Measurements from ENCODE around the gene PIP4K2A.

Gene PIP4K2A

GRCh38 chr10:22573820-22574569 lies 140.4 kb downstream of the PIP4K2A start:
- no peak overlapping the region for H3K27ac ChIP-seq (ENCODE audit: low read depth, low read length)
- peaks cover 16% of the 10 kb centered on the region for H3K36me3 ChIP-seq (ENCODE audit: control insufficient read depth, insufficient read depth, low read length)
- H3K4me3 ChIP-seq (ENCODE audit: low read depth, low read length): no peak overlapping the region
- H3K27me3 ChIP-seq (ENCODE audit: control insufficient read depth, insufficient read depth, low read length): no peaks in the 10 kb centered on the region
- no peaks in the 10 kb centered on the region for H3K4me1 ChIP-seq (ENCODE audit: control insufficient read depth, insufficient read depth, low read length)
- no peak overlapping the region for H3K9ac ChIP-seq (ENCODE audit: low read length)
- H3K9me3 ChIP-seq (ENCODE audit: control insufficient read depth, insufficient read depth, low read depth, low read length): no peaks in the 10 kb centered on the region

GRCh38 chr10:22570733-22571430 lies 143.5 kb downstream of the PIP4K2A start:
- H3K36me3 ChIP-seq (ENCODE audit: control insufficient read depth, insufficient read depth, low read length): peaks cover 33% of the 10 kb centered on the region
- H3K27me3 ChIP-seq (ENCODE audit: control insufficient read depth, insufficient read depth, low read length): no peaks in the 10 kb centered on the region
- no peak overlapping the region for H3K27ac ChIP-seq (ENCODE audit: low read depth, low read length)
- H3K4me1 ChIP-seq (ENCODE audit: control insufficient read depth, insufficient read depth, low read length): no peaks in the 10 kb centered on the region
- H3K9ac ChIP-seq (ENCODE audit: low read length): no peak overlapping the region
- 0 out of 2 replicates have a peak, but pooled peaks cover 8% of the 10 kb centered on the region for H3K9me3 ChIP-seq (ENCODE audit: control insufficient read depth, insufficient read depth, low read depth, low read length)
- H3K4me3 ChIP-seq (ENCODE audit: low read depth, low read length): no peak overlapping the region

GRCh38 chr10:22570234-22570633 lies 144.1 kb downstream of the PIP4K2A start:
- Histone ChIP-seq H3K9me3 (ENCODE audit: control insufficient read depth, insufficient read depth, low read depth, low read length) (0 out of 2 replicates have a peak, but pooled peaks cover 8% of the 10 kb centered on the region), H3K4me3 (ENCODE audit: low read depth, low read length) (no peak overlapping the region), H3K4me1 (ENCODE audit: control insufficient read depth, insufficient read depth, low read length) (no peaks in the 10 kb centered on the region), H3K27me3 (ENCODE audit: control insufficient read depth, insufficient read depth, low read length) (no peaks in the 10 kb centered on the region), H3K36me3 (ENCODE audit: control insufficient read depth, insufficient read depth, low read length) (peaks cover 33% of the 10 kb centered on the region), H3K9ac (ENCODE audit: low read length) (no peak overlapping the region), H3K27ac (ENCODE audit: low read depth, low read length) (no peak overlapping the region)

DNA sequence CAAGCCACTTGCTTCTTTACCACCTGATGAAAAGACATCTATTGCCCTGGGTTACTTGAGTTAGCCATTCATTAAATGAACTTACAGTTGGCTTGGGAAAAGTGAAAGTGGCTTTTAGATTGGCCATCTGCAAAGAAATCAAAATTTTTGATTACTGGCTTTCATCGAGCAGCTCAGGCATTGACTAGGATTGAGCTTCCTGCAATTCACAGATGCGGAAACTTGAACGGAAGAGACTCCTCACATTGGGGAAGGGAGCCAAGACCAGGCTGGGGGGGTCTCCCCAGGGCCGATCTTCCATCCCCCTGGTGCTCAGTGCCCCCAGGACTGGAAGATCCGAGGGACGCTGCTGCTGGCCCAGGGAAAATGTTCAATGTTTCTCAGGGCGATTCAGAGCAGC lies 145.4 kb downstream of the PIP4K2A start:
- Histone ChIP-seq H3K27me3 (ENCODE audit: control insufficient read depth, insufficient read depth, low read length) (no peaks in the 10 kb centered on the region), H3K4me1 (ENCODE audit: control insufficient read depth, insufficient read depth, low read length) (no peaks in the 10 kb centered on the region), H3K9ac (ENCODE audit: low read length) (no peak overlapping the region), H3K36me3 (ENCODE audit: control insufficient read depth, insufficient read depth, low read length) (peaks cover 39% of the 10 kb centered on the region), H3K27ac (ENCODE audit: low read depth, low read length) (no peak overlapping the region), H3K4me3 (ENCODE audit: low read depth, low read length) (no peak overlapping the region), H3K9me3 (ENCODE audit: control insufficient read depth, insufficient read depth, low read depth, low read length) (0 out of 2 replicates have a peak, but pooled peaks cover 8% of the 10 kb centered on the region)

DNA sequence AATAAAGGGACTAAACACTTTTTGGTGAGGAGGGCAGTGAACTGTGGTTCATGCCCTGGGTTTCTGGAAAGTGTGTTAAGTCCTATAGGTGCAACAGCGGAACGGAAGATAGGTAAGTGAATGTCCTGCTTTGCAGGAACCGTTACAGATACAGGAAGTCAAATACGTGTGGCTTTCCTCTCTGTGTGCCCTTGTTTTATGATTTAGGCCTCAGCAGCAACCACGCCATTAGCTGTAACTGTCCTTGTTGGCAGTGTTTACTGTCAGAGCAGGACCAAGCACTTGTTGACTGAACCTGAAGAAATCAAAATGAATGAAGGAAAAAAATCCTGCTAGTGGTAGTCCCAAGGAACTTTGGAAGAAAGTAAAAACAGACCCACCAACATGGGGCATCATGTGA lies 150.3 kb downstream of the PIP4K2A start:
- Histone ChIP-seq H3K4me1 (ENCODE audit: control insufficient read depth, insufficient read depth, low read length) (no peaks in the 10 kb centered on the region; the same call in 1 of the 2 replicates), H3K9ac (ENCODE audit: low read length) (no peak overlapping the region), H3K36me3 (ENCODE audit: control insufficient read depth, insufficient read depth, low read length) (peaks cover 29% of the 10 kb centered on the region), H3K9me3 (ENCODE audit: control insufficient read depth, insufficient read depth, low read depth, low read length) (0 out of 2 replicates have a peak, but pooled peaks cover 8% of the 10 kb centered on the region), H3K4me3 (ENCODE audit: low read depth, low read length) (no peak overlapping the region), H3K27me3 (ENCODE audit: control insufficient read depth, insufficient read depth, low read length) (no peaks in the 10 kb centered on the region), H3K27ac (ENCODE audit: low read depth, low read length) (no peak overlapping the region)

DNA sequence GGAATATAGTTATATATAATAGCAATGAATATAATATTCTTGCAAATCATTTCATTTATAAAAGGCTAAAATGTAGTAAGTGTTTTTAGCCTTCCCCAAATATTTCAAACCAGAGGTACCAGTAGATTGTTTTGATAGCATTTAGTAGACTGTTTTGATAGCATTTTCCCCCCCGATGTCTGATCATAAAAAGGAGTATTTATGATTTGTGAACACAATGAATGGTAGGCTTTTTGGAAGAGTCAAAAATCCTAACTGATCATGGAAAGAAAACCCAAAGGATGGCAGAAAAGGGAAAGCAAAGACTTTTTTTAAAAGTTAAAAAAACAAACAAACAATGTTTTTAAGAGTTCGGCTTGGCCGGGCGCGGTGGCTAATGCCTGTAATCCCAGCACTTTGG lies 152.5 kb downstream of the PIP4K2A start:
- Histone ChIP-seq H3K36me3 (ENCODE audit: control insufficient read depth, insufficient read depth, low read length) (peaks cover 12% of the 10 kb centered on the region), H3K27ac (ENCODE audit: low read depth, low read length) (no peak overlapping the region), H3K9ac (ENCODE audit: low read length) (no peak overlapping the region), H3K27me3 (ENCODE audit: control insufficient read depth, insufficient read depth, low read length) (no peaks in the 10 kb centered on the region), H3K4me3 (ENCODE audit: low read depth, low read length) (no peak overlapping the region), H3K4me1 (ENCODE audit: control insufficient read depth, insufficient read depth, low read length) (no peaks in the 10 kb centered on the region; the same call in 1 of the 2 replicates), H3K9me3 (ENCODE audit: control insufficient read depth, insufficient read depth, low read depth, low read length) (0 out of 2 replicates have a peak, but pooled peaks cover 8% of the 10 kb centered on the region)

GRCh38 chr10:22560913-22561239 lies 153.5 kb downstream of the PIP4K2A start:
- Histone ChIP-seq H3K27ac (ENCODE audit: low read depth, low read length) (no peak overlapping the region), H3K9ac (ENCODE audit: low read length) (no peak overlapping the region), H3K27me3 (ENCODE audit: control insufficient read depth, insufficient read depth, low read length) (no peaks in the 10 kb centered on the region), H3K4me1 (ENCODE audit: control insufficient read depth, insufficient read depth, low read length) (no peaks in the 10 kb centered on the region; the same call in 1 of the 2 replicates), H3K36me3 (ENCODE audit: control insufficient read depth, insufficient read depth, low read length) (peaks cover 6% of the 10 kb centered on the region), H3K4me3 (ENCODE audit: low read depth, low read length) (no peak overlapping the region), H3K9me3 (ENCODE audit: control insufficient read depth, insufficient read depth, low read depth, low read length) (no peaks in the 10 kb centered on the region)

DNA sequence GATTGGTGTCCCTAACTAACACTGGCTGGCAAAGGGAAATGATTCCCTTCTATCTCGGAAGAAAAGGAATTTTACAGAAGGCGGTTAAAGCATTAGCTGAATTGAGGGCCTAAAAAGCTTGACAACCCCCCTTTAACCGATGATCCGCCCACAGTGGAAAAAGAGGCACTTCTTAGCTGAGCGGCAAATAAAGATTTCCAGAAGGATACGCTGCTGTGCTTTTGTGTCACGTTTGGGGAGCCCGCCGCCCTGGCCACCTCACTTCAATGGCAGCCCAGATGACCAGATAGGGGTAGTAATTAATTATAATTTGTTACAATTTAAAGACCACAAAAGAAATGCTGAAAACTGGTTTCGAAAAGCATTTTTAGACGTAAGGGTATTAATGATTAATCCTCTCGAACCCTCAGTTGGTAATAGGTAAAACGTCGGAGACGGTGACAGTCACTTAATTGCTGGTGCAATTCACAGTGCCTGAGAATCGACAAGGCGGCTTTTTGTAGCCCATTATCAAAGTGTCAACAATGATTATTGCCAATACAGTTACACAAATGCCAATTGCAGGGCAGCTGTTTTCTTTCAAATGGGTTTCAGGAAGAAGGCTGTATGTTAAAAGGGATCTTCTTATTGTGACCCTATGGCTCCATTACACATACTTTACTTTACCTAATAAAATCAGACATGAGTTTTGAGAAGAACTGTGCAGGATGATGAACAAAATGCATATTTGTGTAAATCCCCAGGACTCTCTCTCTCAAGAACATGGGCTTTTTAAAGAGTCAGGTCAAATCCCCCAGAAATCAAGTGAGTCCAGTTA lies 154.1 kb downstream of the PIP4K2A start:
- no peak overlapping the region for H3K9ac ChIP-seq (ENCODE audit: low read length)
- no peak overlapping the region for H3K27ac ChIP-seq (ENCODE audit: low read depth, low read length)
- H3K4me3 ChIP-seq (ENCODE audit: low read depth, low read length): no peak overlapping the region
- H3K27me3 ChIP-seq (ENCODE audit: control insufficient read depth, insufficient read depth, low read length): no peaks in the 10 kb centered on the region
- H3K9me3 ChIP-seq (ENCODE audit: control insufficient read depth, insufficient read depth, low read depth, low read length): no peaks in the 10 kb centered on the region
- peaks cover 6% of the 10 kb centered on the region for H3K36me3 ChIP-seq (ENCODE audit: control insufficient read depth, insufficient read depth, low read length)
- no peaks in the 10 kb centered on the region; the same call in 1 of the 2 replicates for H3K4me1 ChIP-seq (ENCODE audit: control insufficient read depth, insufficient read depth, low read length)

- H3K4me1 ChIP-seq (ENCODE audit: control insufficient read depth, insufficient read depth, low read length): peaks cover 6% of the 10 kb centered on the region; the same call in 1 of the 2 replicates
- H3K27me3 ChIP-seq (ENCODE audit: control insufficient read depth, insufficient read depth, low read length): no peaks in the 10 kb centered on the region
- H3K27ac ChIP-seq (ENCODE audit: low read depth, low read length): no peak overlapping the region
- no peaks in the 10 kb centered on the region for H3K9me3 ChIP-seq (ENCODE audit: control insufficient read depth, insufficient read depth, low read depth, low read length)
- H3K9ac ChIP-seq (ENCODE audit: low read length): no peak overlapping the region
- H3K4me3 ChIP-seq (ENCODE audit: low read depth, low read length): no peak overlapping the region
- no peaks in the 10 kb centered on the region for H3K36me3 ChIP-seq (ENCODE audit: control insufficient read depth, insufficient read depth, low read length)
Observed at GRCh38 chr10:22557321-22557720, 157.1 kb downstream of the PIP4K2A start.

DNA sequence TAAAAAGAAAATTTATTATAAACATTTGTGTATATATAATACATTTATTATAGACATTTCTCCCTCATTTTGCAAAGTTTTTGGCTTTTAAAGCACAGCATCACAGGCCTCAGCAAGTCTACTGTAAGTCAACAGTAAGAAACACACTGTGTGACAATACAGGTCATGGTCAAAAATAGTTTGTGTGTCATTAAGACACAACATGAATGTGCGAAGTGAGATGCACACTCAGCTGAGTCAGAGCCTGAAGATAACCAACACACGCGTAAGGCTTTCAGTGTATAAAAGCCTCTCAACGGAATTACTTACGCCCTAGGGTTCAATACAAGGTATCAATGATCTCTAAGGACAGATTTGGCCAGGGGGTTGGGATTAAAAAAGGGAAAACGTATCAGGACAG lies 157.6 kb downstream of the PIP4K2A start:
- Histone ChIP-seq H3K4me3 (ENCODE audit: low read depth, low read length) (no peak overlapping the region), H3K4me1 (ENCODE audit: control insufficient read depth, insufficient read depth, low read length) (peaks cover 6% of the 10 kb centered on the region; the same call in 1 of the 2 replicates), H3K36me3 (ENCODE audit: control insufficient read depth, insufficient read depth, low read length) (no peaks in the 10 kb centered on the region), H3K27ac (ENCODE audit: low read depth, low read length) (no peak overlapping the region), H3K9ac (ENCODE audit: low read length) (no peak overlapping the region), H3K27me3 (ENCODE audit: control insufficient read depth, insufficient read depth, low read length) (no peaks in the 10 kb centered on the region), H3K9me3 (ENCODE audit: control insufficient read depth, insufficient read depth, low read depth, low read length) (no peaks in the 10 kb centered on the region)

Data from HUES6 (cell line).